K562 (cell line): ENCODE results near the gene ADTRP. TPM values are rescaled to one million over a fixed set of nuclear protein-coding genes. Genes with fewer than 3 reads are reported as not detected.

Experiments
- ATAC-seq: fragments of 200-7000 bp; cut with Tn5 transposase; 3 replicates; pipeline ENCODE4 v1.9.1; 2020; ENCODE audit warnings: moderate library complexity
- BruUV-seq: library from RNA; stranded (reverse); fragments of 400-500 nt; replicated peaks from 2 replicates; lab custom pipeline; 2021; lab: Mats Ljungman, UMichigan
- CTCF ChIA-PET: fragments of 300-600 bp; formaldehyde crosslinking; extraction: SDS; loops from one replicate; lab custom pipeline; 2021; ENCODE audit warnings: low intra/inter-chr PET ratio; lab: Yijun Ruan, JAX
- POLR2A ChIA-PET: fragments of 300-600, 350-650 bp; sonication (Branson Sonifier 250); formaldehyde crosslinking; extraction: SDS; loops from one replicate; lab custom pipeline; 2021; ENCODE audit warnings: antibody characterized with exemption, inconsistent platforms; lab: Yijun Ruan, JAX
- DNase-seq, 4 experiments: peaks; one replicate each; pipeline versions ENCODE4 v3.0.0 to v3.0.0-alpha.2; 2011 to 2018; ENCODE audit warnings: low spot score in 3 of 4, mixed read lengths in 3 of 4; ENCODE audit errors: extremely low read depth in 1 of 4
- FAIRE-seq: peaks from 2 replicates; lab custom pipeline; 2011; peaks lifted over from hg19 to GRCh38; lab: Jason Lieb, UNC
- H2AFZ ChIP-seq: 2 replicates; pipeline ENCODE4 v1.6.0; 2011; ENCODE audit warnings: low read depth, low read length, control low read depth, inconsistent platforms
- H3K27ac ChIP-seq: fragments of 200-600 bp; 3 replicates; pipeline ENCODE4 v1.8.0; 2011; ENCODE audit warnings: low read depth, mild to moderate bottlenecking, control low read depth, inconsistent platforms, low read length, moderate library complexity, mixed read lengths; ENCODE audit errors: extremely low read depth
- H3K27me3 ChIP-seq, 2 experiments: fragments of 300-600 bp in 1 of 2; 2 replicates in 1 of 2; 3 replicates in 1 of 2; pipeline versions ENCODE4 v1.6.0 to v1.8.0; 2011; ENCODE audit warnings: inconsistent platforms in 2 of 2, low read length in 2 of 2, mild to moderate bottlenecking in 1 of 2, mixed read lengths in 1 of 2, moderate library complexity in 1 of 2; ENCODE audit not compliant: control insufficient read depth in 2 of 2, insufficient read depth in 2 of 2
- H3K36me3 ChIP-seq: fragments of 300-600 bp; 3 replicates; pipeline ENCODE4 v1.8.0; 2011; ENCODE audit warnings: mild to moderate bottlenecking, low read length, inconsistent platforms; ENCODE audit not compliant: control insufficient read depth, insufficient read depth
- H3K4me1 ChIP-seq, 2 experiments: fragments of 200-600 bp in 1 of 2; replicated peaks in 1 of 2; 2 replicates in 1 of 2; 3 replicates in 1 of 2; pipeline versions ENCODE4 v1.5.1 to v1.8.0; 2011; ENCODE audit warnings: inconsistent platforms in 2 of 2, low read length in 2 of 2, mild to moderate bottlenecking in 1 of 2, mixed read lengths in 1 of 2, moderate library complexity in 1 of 2; ENCODE audit not compliant: control insufficient read depth in 2 of 2, insufficient read depth in 2 of 2
- H3K4me2 ChIP-seq: 2 replicates; pipeline ENCODE4 v1.6.1; 2011; ENCODE audit warnings: low read length, control low read depth, inconsistent platforms, mixed read lengths; ENCODE audit not compliant: insufficient read depth
- H3K4me3 ChIP-seq: fragments of 200-600 bp; sonication (generic), shearing (Covaris generic); 2 replicates; pipeline ENCODE4 v1.5.1; 2016; ENCODE audit warnings: control low read depth, inconsistent platforms
- H3K79me2 ChIP-seq: fragments of 200-600 bp; 3 replicates; pipeline ENCODE4 v1.8.0; 2011; ENCODE audit warnings: low read length, inconsistent platforms; ENCODE audit not compliant: control insufficient read depth, insufficient read depth
- H3K9ac ChIP-seq, 2 experiments: 2 replicates each; pipeline versions ENCODE4 v1.6.0 to v1.6.1; 2011; ENCODE audit warnings: low read depth in 2 of 2, low read length in 2 of 2, control low read depth in 1 of 2, inconsistent platforms in 1 of 2, mild to moderate bottlenecking in 1 of 2, mixed read lengths in 1 of 2; ENCODE audit not compliant: insufficient read depth in 1 of 2
- H3K9me1 ChIP-seq: one replicate; pipeline ENCODE4 v1.6.0; 2011; ENCODE audit warnings: inconsistent platforms, mild to moderate bottlenecking, low read length, moderate library complexity; ENCODE audit not compliant: control insufficient read depth, insufficient read depth
- H3K9me3 ChIP-seq: replicated peaks from 2 replicates; pipeline ENCODE4 v1.5.1; 2011; ENCODE audit warnings: low read depth, low read length, inconsistent platforms; ENCODE audit not compliant: control insufficient read depth, insufficient read depth
- H4K20me1 ChIP-seq: replicated peaks from 2 replicates; pipeline ENCODE4 v1.6.1; 2011; ENCODE audit warnings: low read length, inconsistent platforms, mixed read lengths; ENCODE audit not compliant: control insufficient read depth, insufficient read depth
- FOS ChIP-seq: IDR thresholded peaks from 3 replicates; pipeline ENCODE4 v1.6.1; 2011; ENCODE audit not compliant: insufficient read length; ENCODE audit errors: extremely low read depth
- IFI16 ChIP-seq: fragments of 250-450 bp; sonication (Bioruptor Pico); IDR thresholded peaks from 2 replicates; pipeline ENCODE4 v2.1.2; 2022; ENCODE audit warnings: mild to moderate bottlenecking, inconsistent platforms
- JUND ChIP-seq, 2 experiments: IDR thresholded peaks; 2 replicates in 1 of 2; 3 replicates in 1 of 2; pipeline ENCODE4 v1.6.1; 2011; ENCODE audit warnings: borderline replicate concordance in 2 of 2, low read depth in 2 of 2, low read length in 2 of 2, improper control_type of control experiment in 1 of 2, missing biosample characterization in 1 of 2, missing genetic modification characterization in 1 of 2, missing genetic modification reagents in 1 of 2
- KLF16 ChIP-seq: IDR thresholded peaks from 2 replicates; pipeline ENCODE4 v1.6.1; 2016; ENCODE audit warnings: antibody characterized with exemption
- PKNOX1 ChIP-seq: fragments of 450-650 bp; IDR thresholded peaks from 2 replicates; pipeline ENCODE4 v1.6.1; 2016
- PYGO2 ChIP-seq: fragments of 450-650 bp; IDR thresholded peaks from 2 replicates; pipeline ENCODE4 v1.6.1; 2016; ENCODE audit warnings: mild to moderate bottlenecking, missing genetic modification characterization, moderate library complexity, missing compliant biosample characterization
- SMC3 ChIP-seq: conservative IDR thresholded peaks from 2 replicates; pipeline ENCODE4 v1.6.1; 2011; ENCODE audit warnings: low read depth, low read length, improper control_type of control experiment; ENCODE audit not compliant: insufficient read depth
- TAF15 ChIP-seq: fragments of 200-400 bp; formaldehyde crosslinking; IDR thresholded peaks from 2 replicates; pipeline ENCODE4 v1.6.1; 2017; ENCODE audit warnings: mild to moderate bottlenecking, low read depth, low read length, moderate library complexity
- THRB ChIP-seq: fragments of 450-650 bp; formaldehyde crosslinking; conservative IDR thresholded peaks from 2 replicates; pipeline ENCODE4 v1.4.0; 2022; ENCODE audit warnings: mild to moderate bottlenecking, missing genetic modification characterization
- ZNF140 ChIP-seq: fragments of 250-450 bp; sonication (Bioruptor Pico); IDR thresholded peaks from 2 replicates; pipeline ENCODE4 v1.8.0; 2021; ENCODE audit warnings: moderate library complexity, mild to moderate bottlenecking, inconsistent platforms
- ZNF583 ChIP-seq: fragments of 250-450 bp; sonication (Bioruptor Pico); IDR thresholded peaks from 2 replicates; pipeline ENCODE4 v1.4.0; 2020
- ZNF79 ChIP-seq: fragments of 250-450 bp; sonication (Bioruptor Pico); IDR thresholded peaks from 2 replicates; pipeline ENCODE4 v1.4.0; 2020; ENCODE audit warnings: low read depth, mild to moderate bottlenecking, moderate library complexity
- WGBS: fragments of 100-300 bp; shearing (Covaris generic); methylation state at CpG from one replicate; pipeline ENCODE4 v1.1.6; 2016; ENCODE audit warnings: low coverage, mixed read lengths; ENCODE audit not compliant: insufficient coverage; ENCODE audit errors: missing lambda C conversion rate; 5-methylcytosine and 5-hydroxymethylcytosine counted together
- in situ Hi-C: fragments of 300-500 bp; cut with MboI; formaldehyde crosslinking; loops from 4 replicates; pipeline ENCODE4 v1.15.0; 2018; ENCODE audit warnings: inconsistent platforms, mixed read lengths
- intact Hi-C: fragments of 100-400 bp; cut with micrococcal nuclease; formaldehyde crosslinking; loops from 2 replicates; pipeline ENCODE4 v1.14.2; 2022
- polyA plus RNA-seq, 8 experiments: library from polyadenylated mRNA; depleted of rRNA in 4 of 8; stranded (reverse) in 5 of 8; unstranded in 3 of 8; fragments of >200 nt; fragmentation: Nextera tagmentation in 2 of 8; fragmentation: Illumina TruSeq in 1 of 8; extraction: Ambion mirVana in 2 of 8; extraction: Trizol in 1 of 8; gene quantifications; 2 replicates each; pipeline versions ENCODE4 v1.2.1 to v1.2.3, GENCODE V29; 2011 to 2014; ENCODE audit warnings: inconsistent platforms in 1 of 8, missing spikeins in 1 of 8
- total RNA-seq, 7 experiments: library from RNA; depleted of rRNA in 6 of 7; stranded (reverse); fragments of >200 nt in 6 of 7; fragmentation: Illumina TruSeq in 2 of 7; extraction: Trizol in 2 of 7; gene quantifications; 2 replicates each; pipeline versions ENCODE4 v1.2.1 to v1.2.3, GENCODE V29; 2011 to 2021; ENCODE audit warnings: low replicate concordance in 1 of 7
- TF ChIP-seq, protein P1 (sequence below): fragments of 450-650 bp; formaldehyde crosslinking; IDR thresholded peaks from 2 replicates; pipeline ENCODE4 v1.4.0; 2020; ENCODE audit warnings: mild to moderate bottlenecking
- TF ChIP-seq, protein P2 (sequence below): fragments of 250-450 bp; sonication (Bioruptor Pico); IDR thresholded peaks from 2 replicates; pipeline ENCODE4 v1.4.0; 2020; ENCODE audit warnings: borderline replicate concordance

Gene ADTRP
- total and polyA plus RNA-seq, 9 of the 15 experiments (the other 6 are each of a cell fraction or from before 2014, with no cell fraction given) = 7.4 to 24.0 (median 13.6) TPM

GRCh38 chr6:11754625-11755271 is 23.9 kb downstream of the ADTRP start:
- WGBS = 48% methylated on average over 7 of the region's 7 CpGs
- no peaks in the 10 kb centered on the region for H3K27me3 ChIP-seq
- no peak overlapping the region for H3K4me3 ChIP-seq
- H3K9me3 ChIP-seq = no peaks in the 10 kb centered on the region; the same call in 1 of the 2 replicates
- BruUV-seq = no TSS peak
- ATAC-seq = no peak
- no peak overlapping the region for H3K27ac ChIP-seq
- intact Hi-C loops (no loop called here), in situ Hi-C loops (no loop called here)
- H3K4me1 ChIP-seq = peaks cover 0 to 1% of the 10 kb centered on the region in 2 experiments; a peak in 2 of 5 replicates
- H3K9me1 ChIP-seq = no peaks in the 10 kb centered on the region
- no peak for DNase-seq
- H3K4me2 ChIP-seq = no peak overlapping the region
- ChIA-PET CTCF (no interaction called here), POLR2A (no interaction called here)
- H2AFZ ChIP-seq = no peak overlapping the region
- no peaks in the 10 kb centered on the region for H3K79me2 ChIP-seq
- no peak for FAIRE-seq
- H3K36me3 ChIP-seq = no peaks in the 10 kb centered on the region
- no peaks in the 10 kb centered on the region for H4K20me1 ChIP-seq
- H3K9ac ChIP-seq = no peak overlapping the region
- TF ChIP-seq PKNOX1 (no peak), JUND (IDR thresholded peaks at IDR 0.05; ENCODE audit: borderline replicate concordance, low read depth, low read length) (no peak), JUND (tag; IDR thresholded peaks at IDR 0.05; ENCODE audit: borderline replicate concordance, low read depth, low read length) (no peak), ZNF140 (CRISPR knock-in tag) (no peak), SMC3 (no peak), THRB (CRISPR knock-in tag) (no peak), ZNF79 (CRISPR knock-in tag) (no peak), PYGO2 (tag) (no peak), IFI16 (CRISPR knock-in tag) (no peak), FOS (no peak), KLF16 (no peak), TAF15 (no peak), ZNF583 (CRISPR knock-in tag) (no peak)
- TF ChIP-seq, protein P1, sequence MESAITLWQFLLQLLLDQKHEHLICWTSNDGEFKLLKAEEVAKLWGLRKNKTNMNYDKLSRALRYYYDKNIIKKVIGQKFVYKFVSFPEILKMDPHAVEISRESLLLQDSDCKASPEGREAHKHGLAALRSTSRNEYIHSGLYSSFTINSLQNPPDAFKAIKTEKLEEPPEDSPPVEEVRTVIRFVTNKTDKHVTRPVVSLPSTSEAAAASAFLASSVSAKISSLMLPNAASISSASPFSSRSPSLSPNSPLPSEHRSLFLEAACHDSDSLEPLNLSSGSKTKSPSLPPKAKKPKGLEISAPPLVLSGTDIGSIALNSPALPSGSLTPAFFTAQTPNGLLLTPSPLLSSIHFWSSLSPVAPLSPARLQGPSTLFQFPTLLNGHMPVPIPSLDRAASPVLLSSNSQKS = no peak
- TF ChIP-seq, protein P2, sequence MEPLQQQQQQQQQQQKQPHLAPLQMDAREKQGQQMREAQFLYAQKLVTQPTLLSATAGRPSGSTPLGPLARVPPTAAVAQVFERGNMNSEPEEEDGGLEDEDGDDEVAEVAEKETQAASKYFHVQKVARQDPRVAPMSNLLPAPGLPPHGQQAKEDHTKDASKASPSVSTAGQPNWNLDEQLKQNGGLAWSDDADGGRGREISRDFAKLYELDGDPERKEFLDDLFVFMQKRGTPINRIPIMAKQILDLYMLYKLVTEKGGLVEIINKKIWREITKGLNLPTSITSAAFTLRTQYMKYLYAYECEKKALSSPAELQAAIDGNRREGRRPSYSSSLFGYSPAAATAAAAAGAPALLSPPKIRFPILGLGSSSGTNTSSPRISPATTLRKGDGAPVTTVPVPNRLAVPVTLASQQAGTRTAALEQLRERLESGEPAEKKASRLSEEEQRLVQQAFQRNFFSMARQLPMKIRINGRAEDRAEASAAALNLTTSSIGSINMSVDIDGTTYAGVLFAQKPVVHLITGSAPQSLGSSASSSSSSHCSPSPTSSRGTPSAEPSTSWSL = no peak
